Prostate gland (tissue), 2 donors: Measurements from ENCODE around the gene CFAP45. TPM values are rescaled to one million over a fixed set of nuclear protein-coding genes. Genes with fewer than 3 reads are reported as not detected.

ENCODE experiments used
- DNase-seq: peaks from one replicate; pipeline ENCODE4 v3.0.0-alpha.2; 2019; ENCODE audit warnings: low spot score
- H3K27ac ChIP-seq, 2 donors: fragments of 200-600 bp; sonication (generic); 2 replicates each; pipeline ENCODE4 v1.5.1; 2017 to 2019
- H3K27me3 ChIP-seq: fragments of 200-600 bp; sonication (generic); replicated peaks from 2 replicates; pipeline ENCODE4 v1.5.1; 2019; ENCODE audit not compliant: insufficient read depth
- H3K36me3 ChIP-seq, 2 donors: fragments of 200-600 bp; sonication (generic); 1 replicate in 1 of 2; 2 replicates in 1 of 2; pipeline versions ENCODE4 v1.5.1 to v1.8.1; 2017 to 2019
- H3K4me1 ChIP-seq: fragments of 200-600 bp; sonication (generic); replicated peaks from 2 replicates; pipeline ENCODE4 v1.5.1; 2019
- H3K4me3 ChIP-seq, 2 donors: fragments of 200-600 bp; sonication (generic); 2 replicates each; pipeline ENCODE4 v1.5.1; 2017 to 2019
- H3K9me3 ChIP-seq: fragments of 200-600 bp; sonication (generic); 2 replicates; pipeline ENCODE4 v1.5.1; 2017
- POLR2A ChIP-seq: fragments of 450-650 bp; IDR thresholded peaks from one replicate; pipeline ENCODE4 v1.6.1; 2016; ENCODE audit warnings: antibody characterized with exemption, mild to moderate bottlenecking
- POLR2AphosphoS5 ChIP-seq: sonication (generic); formaldehyde crosslinking; IDR thresholded peaks from one replicate; pipeline ENCODE4 v1.6.1; 2017; ENCODE audit warnings: antibody characterized with exemption
- whole genome bisulfite sequencing: methylation state at CpG from one replicate; pipeline ENCODE4 v1.1.5; 2018; 5-methylcytosine and 5-hydroxymethylcytosine counted together
- intact Hi-C: fragments of 100-400 bp; cut with DNase I; formaldehyde crosslinking; loops from one replicate; pipeline ENCODE4 v1.14.2; 2022
- total RNA-seq, 2 donors: library from RNA; depleted of rRNA; stranded (reverse); fragments of >200 nt; gene quantifications; one replicate each; pipeline ENCODE4 v1.1.0, GENCODE V29; 2016
- TF ChIP-seq, protein P1 (sequence below), 4 experiments: fragments of 200-600 bp in 2 of 4; fragments of 450-650 bp in 2 of 4; sonication (generic) in 2 of 4; IDR thresholded peaks; 1 replicate in 3 of 4; 2 replicates in 1 of 4; pipeline ENCODE4 v1.5.1; 2016 to 2019; ENCODE audit warnings: antibody characterized with exemption in 4 of 4, mild to moderate bottlenecking in 2 of 4, moderate library complexity in 2 of 4

CFAP45 gene
- total RNA-seq, 2 donors from 2014 or later: 2.6 TPM; not detected in 1

DNA sequence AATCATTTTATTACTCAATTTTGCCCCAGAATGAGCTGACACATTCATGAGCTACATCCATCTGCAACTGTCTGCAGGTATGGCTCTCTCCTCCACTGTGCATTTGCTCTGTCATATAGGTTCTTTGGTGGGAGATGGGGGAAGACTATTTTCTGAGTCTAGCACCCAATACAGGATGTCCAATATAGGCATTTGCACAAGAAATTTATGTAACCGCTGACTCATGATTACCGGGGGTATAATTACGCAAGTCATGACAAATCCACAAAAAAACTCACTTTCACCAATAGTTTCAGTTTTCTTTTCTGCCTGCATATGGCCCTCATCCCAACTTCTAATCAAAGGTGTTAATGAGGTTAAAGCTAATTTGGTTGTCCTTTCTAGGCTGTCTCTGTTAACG is 20.0 kb downstream of the CFAP45 start:
- H3K9me3 ChIP-seq: no peaks in the 10 kb centered on the region
- H3K27ac ChIP-seq: no peak overlapping the region
- H3K4me1 ChIP-seq: no peaks in the 10 kb centered on the region
- no peak for DNase-seq
- WGBS: 84% methylated on average over 4 of the region's 4 CpGs
- H3K27me3 ChIP-seq: no peaks in the 10 kb centered on the region
- intact Hi-C loops: no loop called here
- no peaks in the 10 kb centered on the region for H3K36me3 ChIP-seq
- no peak overlapping the region for H3K4me3 ChIP-seq
- TF ChIP-seq POLR2A (no peak), POLR2AphosphoS5 (no peak)
- TF ChIP-seq, protein P1, sequence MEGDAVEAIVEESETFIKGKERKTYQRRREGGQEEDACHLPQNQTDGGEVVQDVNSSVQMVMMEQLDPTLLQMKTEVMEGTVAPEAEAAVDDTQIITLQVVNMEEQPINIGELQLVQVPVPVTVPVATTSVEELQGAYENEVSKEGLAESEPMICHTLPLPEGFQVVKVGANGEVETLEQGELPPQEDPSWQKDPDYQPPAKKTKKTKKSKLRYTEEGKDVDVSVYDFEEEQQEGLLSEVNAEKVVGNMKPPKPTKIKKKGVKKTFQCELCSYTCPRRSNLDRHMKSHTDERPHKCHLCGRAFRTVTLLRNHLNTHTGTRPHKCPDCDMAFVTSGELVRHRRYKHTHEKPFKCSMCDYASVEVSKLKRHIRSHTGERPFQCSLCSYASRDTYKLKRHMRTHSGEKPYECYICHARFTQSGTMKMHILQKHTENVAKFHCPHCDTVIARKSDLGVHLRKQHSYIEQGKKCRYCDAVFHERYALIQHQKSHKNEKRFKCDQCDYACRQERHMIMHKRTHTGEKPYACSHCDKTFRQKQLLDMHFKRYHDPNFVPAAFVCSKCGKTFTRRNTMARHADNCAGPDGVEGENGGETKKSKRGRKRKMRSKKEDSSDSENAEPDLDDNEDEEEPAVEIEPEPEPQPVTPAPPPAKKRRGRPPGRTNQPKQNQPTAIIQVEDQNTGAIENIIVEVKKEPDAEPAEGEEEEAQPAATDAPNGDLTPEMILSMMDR (IDR thresholded peaks at IDR 0.05): no peak

DNA sequence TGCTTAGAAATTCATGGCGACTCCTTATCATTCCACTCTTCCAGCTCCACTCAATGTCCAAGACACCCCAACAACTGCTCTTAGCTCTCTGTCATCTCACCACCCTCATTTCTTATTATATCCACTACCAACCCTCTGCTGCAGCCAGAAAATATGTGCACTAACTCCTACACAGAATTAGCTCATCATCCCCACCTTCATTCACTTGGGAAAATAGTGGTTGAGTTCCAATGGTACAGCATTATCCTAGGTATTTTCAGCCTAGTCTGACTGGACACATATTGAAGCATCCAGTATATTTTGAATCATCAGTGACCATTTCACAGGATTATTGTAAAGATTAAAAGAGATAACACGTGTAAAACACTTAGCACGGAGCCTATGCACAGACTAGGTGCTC is 20.8 kb downstream of the CFAP45 start:
- H3K4me3 ChIP-seq: no peak overlapping the region
- no peak overlapping the region for H3K27ac ChIP-seq
- TF ChIP-seq, protein P1 (IDR thresholded peaks at IDR 0.05): no peak
- TF ChIP-seq POLR2AphosphoS5: no peak
- TF ChIP-seq POLR2A: no peak
- DNase-seq: no peak
- no peaks in the 10 kb centered on the region for H3K4me1 ChIP-seq
- 78% methylated on average over 3 of the region's 3 CpGs for WGBS
- no peaks in the 10 kb centered on the region for H3K36me3 ChIP-seq
- intact Hi-C loops: no loop called here
- H3K9me3 ChIP-seq: no peaks in the 10 kb centered on the region
- no peaks in the 10 kb centered on the region for H3K27me3 ChIP-seq

- Histone ChIP-seq H3K4me3 (no peak overlapping the region), H3K36me3 (no peaks in the 10 kb centered on the region), H3K9me3 (no peaks in the 10 kb centered on the region), H3K27me3 (no peaks in the 10 kb centered on the region), H3K4me1 (no peaks in the 10 kb centered on the region), H3K27ac (no peak overlapping the region)
- TF ChIP-seq POLR2A (no peak), POLR2AphosphoS5 (no peak)
- TF ChIP-seq, protein P1 (IDR thresholded peaks at IDR 0.05): no peak
- 95% methylated on average over 6 of the region's 6 CpGs for WGBS
- intact Hi-C loops: no loop called here
- no peak for DNase-seq
These were observed 22.1 kb downstream of the CFAP45 start for GRCh38 chr1:159877695-159878444.

DNA sequence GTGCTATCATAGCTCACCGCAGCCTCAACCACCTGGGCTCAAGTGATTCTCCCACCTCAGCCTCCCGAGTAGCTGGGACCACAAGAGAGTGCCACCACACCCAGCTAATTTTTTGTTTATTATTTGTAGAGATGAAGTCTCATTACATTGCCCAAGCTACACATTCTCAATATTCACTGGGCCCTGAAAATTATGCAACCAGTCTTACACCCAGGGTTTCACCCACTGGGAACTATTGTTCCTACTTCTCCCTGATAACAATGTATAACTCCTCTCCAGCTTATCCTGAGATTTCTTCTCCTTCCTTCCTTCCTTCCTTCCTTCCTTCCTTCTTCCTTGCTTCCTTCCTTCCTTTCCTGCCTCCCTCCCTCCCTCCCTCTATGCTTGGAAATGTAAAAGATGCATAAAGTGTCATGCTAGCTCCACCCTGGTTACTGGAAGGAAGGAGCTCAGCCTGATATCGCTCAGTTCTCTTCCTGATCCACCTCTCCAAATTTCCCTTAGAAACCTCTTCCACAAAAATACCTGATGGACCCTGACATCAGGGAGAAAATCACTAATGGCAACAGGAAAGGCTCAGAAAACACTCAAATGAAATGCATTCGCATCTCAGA is 26.3 kb downstream of the CFAP45 start:
- intact Hi-C loops: no loop called here
- Histone ChIP-seq H3K4me1 (no peaks in the 10 kb centered on the region), H3K9me3 (no peaks in the 10 kb centered on the region), H3K36me3 (no peaks in the 10 kb centered on the region), H3K27ac (no peak overlapping the region), H3K4me3 (no peak overlapping the region), H3K27me3 (no peaks in the 10 kb centered on the region)
- TF ChIP-seq POLR2A (no peak), POLR2AphosphoS5 (no peak)
- TF ChIP-seq, protein P1 (IDR thresholded peaks at IDR 0.05): no peak
- DNase-seq: no peak
- WGBS: 90% methylated on average over 4 of the region's 4 CpGs

DNA sequence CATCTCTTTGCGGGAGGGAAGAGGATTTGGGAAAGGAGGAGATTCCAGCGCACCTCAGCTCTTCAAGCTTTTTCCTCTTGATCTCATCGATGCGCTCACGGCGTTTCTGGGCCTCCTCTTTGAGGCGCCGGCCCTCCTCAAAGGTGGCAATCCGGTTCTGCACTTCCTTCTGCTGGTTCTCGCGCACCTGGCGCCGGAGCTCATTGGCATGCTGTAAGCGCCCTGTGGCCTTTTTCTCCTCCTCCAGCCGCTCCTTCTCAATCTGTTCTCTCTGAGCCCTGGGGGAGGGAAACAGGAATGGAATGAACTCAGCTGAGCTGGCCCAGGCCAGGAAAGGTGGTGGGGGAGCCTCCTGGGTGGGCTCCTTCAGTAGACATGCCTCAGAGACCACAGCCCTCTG is 27.1 kb downstream of the CFAP45 start:
- no peaks in the 10 kb centered on the region for H3K27me3 ChIP-seq
- H3K27ac ChIP-seq: no peak overlapping the region
- intact Hi-C loops: no loop called here
- TF ChIP-seq, protein P1 (IDR thresholded peaks at IDR 0.05): no peak
- TF ChIP-seq POLR2A: no peak
- no peak for TF ChIP-seq POLR2AphosphoS5
- H3K36me3 ChIP-seq: no peaks in the 10 kb centered on the region
- H3K9me3 ChIP-seq: no peaks in the 10 kb centered on the region
- H3K4me3 ChIP-seq: no peak overlapping the region
- H3K4me1 ChIP-seq: no peaks in the 10 kb centered on the region
- 84% methylated on average over 15 of the region's 15 CpGs for WGBS
- DNase-seq: no peak
